A673 (cell line): ENCODE measurements around the gene COL19A1. TPM values are rescaled to one million over a fixed set of nuclear protein-coding genes. Genes with fewer than 3 reads are reported as not detected.

ENCODE experiments used
- BruUV-seq: library from RNA; stranded (reverse); fragments of 400-500 nt; replicated peaks from 2 replicates; lab custom pipeline; 2021; lab: Mats Ljungman, UMichigan
- CTCF ChIA-PET: fragments of 300-600 bp; sonication (Branson Sonifier 250); formaldehyde crosslinking; loops from one replicate; lab custom pipeline; 2022; ENCODE audit warnings: antibody characterized with exemption; lab: Charles Lee
- POLR2A ChIA-PET: fragments of 300-600 bp; sonication (Branson Sonifier 250); formaldehyde crosslinking; loops from one replicate; lab custom pipeline; 2022; ENCODE audit warnings: antibody characterized with exemption; ENCODE audit not compliant: low non-redundant PET; lab: Charles Lee
- DNase-seq: peaks from one replicate; pipeline ENCODE4 v3.0.0-alpha.2; 2015; ENCODE audit warnings: low spot score
- H3K27ac ChIP-seq: fragments of 200-600 bp; sonication (generic); 2 replicates; pipeline ENCODE4 v1.5.1; 2016; ENCODE audit warnings: mixed run types, low read depth, mild to moderate bottlenecking, mixed read lengths, antibody characterized with exemption, low read length; ENCODE audit not compliant: poor library complexity, severe bottlenecking
- H3K27me3 ChIP-seq: fragments of 200-600 bp; sonication (generic); replicated peaks from 2 replicates; pipeline ENCODE4 v1.6.1; 2017; ENCODE audit warnings: mixed run types, low read depth, mild to moderate bottlenecking, mixed read lengths, antibody characterized with exemption, low read length; ENCODE audit not compliant: insufficient read depth, poor library complexity
- H3K36me3 ChIP-seq: fragments of 200-600 bp; sonication (generic); 2 replicates; pipeline ENCODE4 v1.6.1; 2016; ENCODE audit warnings: mixed run types, mild to moderate bottlenecking, mixed read lengths, antibody characterized with exemption, low read length; ENCODE audit not compliant: insufficient read depth, poor library complexity, severe bottlenecking
- H3K4me1 ChIP-seq: fragments of 200-600 bp; sonication (generic); 2 replicates; pipeline ENCODE4 v1.6.1; 2017; ENCODE audit warnings: mixed run types, mild to moderate bottlenecking, mixed read lengths, antibody characterized with exemption, low read length; ENCODE audit not compliant: insufficient read depth, poor library complexity, severe bottlenecking
- H3K4me3 ChIP-seq: fragments of 200-600 bp; sonication (generic); 2 replicates; pipeline ENCODE4 v1.5.1; 2016; ENCODE audit warnings: low read depth, mixed run types, mild to moderate bottlenecking, mixed read lengths, low read length; ENCODE audit not compliant: poor library complexity, severe bottlenecking
- H3K9me3 ChIP-seq: fragments of 200-600 bp; sonication (generic); 2 replicates; pipeline ENCODE4 v1.6.1; 2016; ENCODE audit warnings: mixed run types, low read depth, mild to moderate bottlenecking, mixed read lengths, antibody characterized with exemption, low read length; ENCODE audit not compliant: poor library complexity, severe bottlenecking
- EZH2 ChIP-seq: fragments of 200-600 bp; sonication (generic); IDR thresholded peaks from 2 replicates; pipeline ENCODE4 v1.6.1; 2017; ENCODE audit warnings: borderline replicate concordance, low read depth, mild to moderate bottlenecking, mixed read lengths, antibody characterized with exemption, low read length; ENCODE audit not compliant: poor library complexity, severe bottlenecking
- intact Hi-C: fragments of 100-400 bp; cut with micrococcal nuclease; formaldehyde crosslinking; loops from one replicate; pipeline ENCODE4 v1.10.0; 2022; ENCODE audit not compliant: unreplicated experiment
- total RNA-seq: library from RNA; stranded (reverse); gene quantifications from 2 replicates; pipeline ENCODE4 v1.2.3, GENCODE V29; 2021
- TF ChIP-seq, protein P1 (sequence below): fragments of 300-800, 200-600 bp; sonication (generic); conservative IDR thresholded peaks from 2 replicates; pipeline ENCODE4 v1.5.1; 2017; ENCODE audit warnings: low read depth, mild to moderate bottlenecking, antibody characterized with exemption, low read length, moderate library complexity, mixed read lengths

Gene COL19A1
- total RNA-seq, 1 experiment from 2014 or later, result 0.37 TPM

DNA sequence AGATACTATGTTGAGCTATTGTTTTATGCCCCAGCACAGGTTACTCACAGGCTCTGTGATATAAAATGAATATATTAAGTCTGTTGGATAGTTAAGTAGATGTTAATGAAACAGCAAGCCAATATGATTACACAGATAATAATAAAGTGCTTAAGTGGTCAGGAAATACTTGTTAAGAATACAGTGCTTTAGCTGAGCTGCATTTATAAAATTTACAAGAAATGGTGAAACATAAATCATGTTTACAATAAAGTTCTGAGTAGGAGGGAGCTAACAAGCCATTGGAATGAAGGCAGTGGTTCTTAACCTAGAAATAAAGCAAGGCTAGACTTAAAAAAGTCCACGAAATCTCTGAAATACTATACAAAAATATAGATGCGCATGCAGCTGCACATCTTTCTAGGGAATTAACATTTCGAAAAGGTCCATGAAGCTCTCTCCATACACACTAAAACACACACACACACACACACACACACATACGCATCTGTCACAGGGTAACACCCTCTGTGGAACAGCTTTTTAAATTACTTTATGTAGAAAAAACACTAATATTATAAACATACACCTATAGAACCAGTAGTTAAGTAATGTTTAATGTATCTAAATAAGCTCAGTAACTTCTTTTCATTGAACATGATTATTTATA is 349.2 kb downstream of the COL19A1 start:
- Histone ChIP-seq H3K27ac (no peak overlapping the region), H3K4me3 (no peak overlapping the region), H3K4me1 (no peaks in the 10 kb centered on the region), H3K9me3 (no peaks in the 10 kb centered on the region), H3K27me3 (peaks cover 39% of the 10 kb centered on the region), H3K36me3 (no peaks in the 10 kb centered on the region)
- ChIA-PET CTCF (no interaction called here), POLR2A (no interaction called here)
- intact Hi-C loops, result no loop called here
- DNase-seq, result peak; percentile 11
- TF ChIP-seq, protein P1, sequence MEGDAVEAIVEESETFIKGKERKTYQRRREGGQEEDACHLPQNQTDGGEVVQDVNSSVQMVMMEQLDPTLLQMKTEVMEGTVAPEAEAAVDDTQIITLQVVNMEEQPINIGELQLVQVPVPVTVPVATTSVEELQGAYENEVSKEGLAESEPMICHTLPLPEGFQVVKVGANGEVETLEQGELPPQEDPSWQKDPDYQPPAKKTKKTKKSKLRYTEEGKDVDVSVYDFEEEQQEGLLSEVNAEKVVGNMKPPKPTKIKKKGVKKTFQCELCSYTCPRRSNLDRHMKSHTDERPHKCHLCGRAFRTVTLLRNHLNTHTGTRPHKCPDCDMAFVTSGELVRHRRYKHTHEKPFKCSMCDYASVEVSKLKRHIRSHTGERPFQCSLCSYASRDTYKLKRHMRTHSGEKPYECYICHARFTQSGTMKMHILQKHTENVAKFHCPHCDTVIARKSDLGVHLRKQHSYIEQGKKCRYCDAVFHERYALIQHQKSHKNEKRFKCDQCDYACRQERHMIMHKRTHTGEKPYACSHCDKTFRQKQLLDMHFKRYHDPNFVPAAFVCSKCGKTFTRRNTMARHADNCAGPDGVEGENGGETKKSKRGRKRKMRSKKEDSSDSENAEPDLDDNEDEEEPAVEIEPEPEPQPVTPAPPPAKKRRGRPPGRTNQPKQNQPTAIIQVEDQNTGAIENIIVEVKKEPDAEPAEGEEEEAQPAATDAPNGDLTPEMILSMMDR, result no peak
- TF ChIP-seq EZH2, result no peak
- no TSS peak for BruUV-seq

DNA sequence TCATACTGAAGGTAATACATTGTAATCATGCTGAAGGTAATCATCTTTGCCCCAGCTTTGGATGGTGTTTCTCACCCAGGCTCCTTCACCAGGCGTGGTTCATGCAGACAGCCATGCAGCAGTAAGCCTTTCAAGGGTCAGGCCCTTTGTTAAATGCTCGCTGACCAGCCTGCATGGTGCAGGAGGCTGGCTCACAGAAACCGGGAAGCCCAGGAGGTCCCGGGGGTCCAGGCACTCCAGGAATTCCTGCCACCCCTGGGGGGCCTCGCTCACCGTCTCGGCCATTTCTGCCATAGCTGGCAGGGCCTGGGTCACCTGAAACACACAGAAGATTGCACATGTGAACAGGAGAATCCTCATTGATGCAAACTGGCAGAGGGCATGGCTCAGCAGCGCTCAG is 350.4 kb downstream of the COL19A1 start:
- Histone ChIP-seq H3K9me3 (no peaks in the 10 kb centered on the region), H3K27ac (no peak overlapping the region), H3K27me3 (peaks cover 39% of the 10 kb centered on the region), H3K36me3 (no peaks in the 10 kb centered on the region), H3K4me3 (no peak overlapping the region), H3K4me1 (no peaks in the 10 kb centered on the region)
- POLR2A ChIA-PET, result no interaction called here
- DNase-seq, result no peak
- CTCF ChIA-PET, result no interaction called here
- intact Hi-C loops, result no loop called here
- TF ChIP-seq, protein P1, result no peak
- TF ChIP-seq EZH2, result no peak
- no TSS peak for BruUV-seq

DNA sequence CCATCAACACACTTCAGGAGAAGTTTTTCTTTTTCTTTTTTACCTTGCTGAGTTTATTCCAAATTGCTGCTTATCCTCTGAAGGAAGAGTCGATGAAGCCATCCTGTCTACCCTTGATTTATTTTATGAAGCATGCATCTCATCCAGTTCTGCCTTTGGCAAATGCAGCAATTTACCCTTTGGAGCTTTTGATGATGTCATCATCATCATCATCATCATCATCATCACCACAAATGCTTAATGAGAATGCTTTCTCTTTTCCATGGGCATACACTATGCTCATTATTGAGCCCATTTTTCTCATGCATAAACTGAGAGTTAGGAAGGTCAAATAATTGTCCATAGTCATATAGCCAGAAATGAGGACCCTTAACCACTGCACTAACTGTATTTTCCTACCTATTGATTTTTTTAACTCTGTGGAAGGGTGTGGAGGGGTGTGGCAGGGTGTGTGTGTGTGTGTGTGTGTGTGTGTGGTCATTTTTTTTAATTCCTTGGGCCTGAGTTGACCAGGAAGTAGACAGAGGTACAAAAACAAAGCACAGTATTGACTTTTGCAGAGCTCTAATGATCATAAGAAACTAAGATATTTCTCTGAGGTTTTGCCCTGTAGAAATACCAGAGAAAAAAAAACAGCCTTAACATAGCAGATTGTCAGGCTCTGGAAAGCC is 353.7 kb downstream of the COL19A1 start:
- no TSS peak for BruUV-seq
- Histone ChIP-seq H3K36me3 (no peaks in the 10 kb centered on the region), H3K27ac (no peak overlapping the region), H3K4me1 (no peaks in the 10 kb centered on the region), H3K9me3 (no peaks in the 10 kb centered on the region), H3K27me3 (peaks cover 31% of the 10 kb centered on the region), H3K4me3 (no peak overlapping the region)
- no peak for DNase-seq
- POLR2A ChIA-PET, result no interaction called here
- TF ChIP-seq, protein P1, result no peak
- no peak for TF ChIP-seq EZH2
- CTCF ChIA-PET, result interaction anchor here (1.2 to 2.0 kb wide), 4 partner anchors 90 to 665 kb away, joined by 7 to 25 read pairs (median 14); no protein-coding TSS in a partner anchor
- intact Hi-C loops, result loop anchor here (2.0 to 5.0 kb wide), 4 partner anchors 67 to 792 kb away; no protein-coding TSS in a partner anchor
